Neuronal stem cell (in vitro differentiated cells): ENCODE data around the gene NUDT6.

Experiments
- DNase-seq: peaks from one replicate; pipeline ENCODE4 v3.0.0-alpha.2; 2013; ENCODE audit warnings: low spot score
- H2AFZ ChIP-seq: one replicate; pipeline ENCODE4 v1.6.1; 2013; ENCODE audit warnings: mild to moderate bottlenecking, low read length, inconsistent platforms
- H2AK5ac ChIP-seq: 2 replicates; pipeline ENCODE4 v1.6.1; 2013; ENCODE audit warnings: low read depth, mild to moderate bottlenecking, inconsistent platforms, low read length, moderate library complexity, mixed read lengths
- H2BK120ac ChIP-seq: 2 replicates; pipeline ENCODE4 v1.6.1; 2013; ENCODE audit warnings: low read depth, mild to moderate bottlenecking, inconsistent platforms, low read length, moderate library complexity, mixed read lengths
- H2BK12ac ChIP-seq: one replicate; pipeline ENCODE4 v1.6.1; 2013; ENCODE audit warnings: low read length, inconsistent platforms
- H2BK15ac ChIP-seq: 2 replicates; pipeline ENCODE4 v1.6.1; 2013; ENCODE audit warnings: mild to moderate bottlenecking, low read length, inconsistent platforms, mixed read lengths
- H2BK5ac ChIP-seq: one replicate; pipeline ENCODE4 v1.6.1; 2013; ENCODE audit warnings: inconsistent platforms, mild to moderate bottlenecking, low read length, moderate library complexity
- H3K14ac ChIP-seq: one replicate; pipeline ENCODE4 v1.6.1; 2013; ENCODE audit warnings: low read length, inconsistent platforms
- H3K18ac ChIP-seq: 2 replicates; pipeline ENCODE4 v1.6.1; 2013; ENCODE audit warnings: low read length, inconsistent platforms
- H3K23ac ChIP-seq: 2 replicates; pipeline ENCODE4 v1.6.1; 2013; ENCODE audit warnings: low read depth, mild to moderate bottlenecking, mixed read lengths, low read length, inconsistent platforms; ENCODE audit not compliant: poor library complexity
- H3K27ac ChIP-seq: replicated peaks from 3 replicates; pipeline ENCODE4 v1.5.1; 2013; ENCODE audit warnings: low read length, inconsistent platforms
- H3K27me3 ChIP-seq, 3 experiments: 2 replicates each; pipeline ENCODE4 v1.6.1; 2013; ENCODE audit warnings: low read length in 3 of 3, mild to moderate bottlenecking in 2 of 3, inconsistent platforms in 1 of 3, low read depth in 1 of 3, mixed read lengths in 1 of 3, moderate library complexity in 1 of 3; ENCODE audit not compliant: control insufficient read depth in 3 of 3, insufficient read depth in 3 of 3
- H3K36me3 ChIP-seq, 2 donors: replicated peaks in 1 of 2; 2 replicates each; pipeline ENCODE4 v1.6.1; 2013; ENCODE audit warnings: low read length in 2 of 2; ENCODE audit not compliant: control insufficient read depth in 2 of 2, insufficient read depth in 2 of 2
- H3K4ac ChIP-seq: 2 replicates; pipeline ENCODE4 v1.6.1; 2013; ENCODE audit warnings: inconsistent platforms, mild to moderate bottlenecking, low read length, moderate library complexity
- H3K4me1 ChIP-seq, 2 donors: 1 replicate in 1 of 2; 2 replicates in 1 of 2; pipeline ENCODE4 v1.6.1; 2013; ENCODE audit warnings: low read length in 2 of 2, low read depth in 1 of 2; ENCODE audit not compliant: control insufficient read depth in 2 of 2, insufficient read depth in 1 of 2
- H3K4me2 ChIP-seq: one replicate; pipeline ENCODE4 v1.6.1; 2013; ENCODE audit warnings: mild to moderate bottlenecking, low read length, inconsistent platforms; ENCODE audit not compliant: insufficient read depth, poor library complexity, severe bottlenecking
- H3K4me3 ChIP-seq, 2 donors: 2 replicates each; pipeline ENCODE4 v1.5.1; 2013; ENCODE audit warnings: low read length in 2 of 2, mild to moderate bottlenecking in 2 of 2, inconsistent platforms in 1 of 2, moderate library complexity in 1 of 2
- H3K79me1 ChIP-seq: one replicate; pipeline ENCODE4 v1.6.1; 2013; ENCODE audit warnings: low read depth, mild to moderate bottlenecking, inconsistent platforms, low read length, moderate library complexity
- H3K9ac ChIP-seq: one replicate; pipeline ENCODE4 v1.6.1; 2013; ENCODE audit warnings: mild to moderate bottlenecking, low read depth, low read length, inconsistent platforms; ENCODE audit not compliant: poor library complexity
- H3K9me3 ChIP-seq, 2 donors: replicated peaks in 1 of 2; 2 replicates each; pipeline versions ENCODE3 to v1.6.1; 2013; ENCODE audit warnings: low read length in 2 of 2, mild to moderate bottlenecking in 2 of 2, inconsistent platforms in 1 of 2, low read depth in 1 of 2, mixed read lengths in 1 of 2, moderate library complexity in 1 of 2; ENCODE audit not compliant: control insufficient read depth in 2 of 2, insufficient read depth in 1 of 2
- H4K8ac ChIP-seq: one replicate; pipeline ENCODE4 v1.6.1; 2013; ENCODE audit warnings: low read depth, mild to moderate bottlenecking, inconsistent platforms, low read length, moderate library complexity
- H4K91ac ChIP-seq: one replicate; pipeline ENCODE4 v1.6.1; 2013; ENCODE audit warnings: low read length, low read depth, mild to moderate bottlenecking, inconsistent platforms; ENCODE audit not compliant: poor library complexity
- WGBS, 2 donors: extraction: QIAGEN DNeasy Blood & Tissue Kit; methylation state at CpG; one replicate each; pipeline ENCODE4 v1.1.7; 2013; ENCODE audit warnings: missing lambda C conversion rate in 2 of 2, mixed read lengths in 1 of 2; ENCODE audit not compliant: insufficient read length in 2 of 2, insufficient replicate concordance in 1 of 2; ENCODE audit errors: extremely low coverage in 2 of 2; 5-methylcytosine and 5-hydroxymethylcytosine counted together

NUDT6 gene

GRCh38 chr4:122963216-122963615 is 40.8 kb upstream of the NUDT6 start:
- H4K8ac ChIP-seq = no peak overlapping the region
- H3K4me2 ChIP-seq = no peak overlapping the region
- H3K4me1 ChIP-seq = no peaks in the 10 kb centered on the region
- H3K23ac ChIP-seq = no peak overlapping the region
- H2BK15ac ChIP-seq = no peak overlapping the region
- no peak overlapping the region for H3K4ac ChIP-seq
- H3K18ac ChIP-seq = no peak overlapping the region
- DNase-seq = no peak
- H3K4me3 ChIP-seq = no peak overlapping the region
- no peak overlapping the region for H2BK120ac ChIP-seq
- no peak overlapping the region for H4K91ac ChIP-seq
- no peak overlapping the region for H3K9ac ChIP-seq
- no peaks in the 10 kb centered on the region for H3K79me1 ChIP-seq
- no peak overlapping the region for H2BK5ac ChIP-seq
- H3K14ac ChIP-seq = no peak overlapping the region
- peaks cover 4 to 16% of the 10 kb centered on the region in 2 donors for H3K9me3 ChIP-seq
- H3K36me3 ChIP-seq = peaks cover 2 to 41% of the 10 kb centered on the region in 2 donors
- H2AFZ ChIP-seq = no peak overlapping the region
- H3K27ac ChIP-seq = no peak overlapping the region
- H2BK12ac ChIP-seq = no peak overlapping the region
- H2AK5ac ChIP-seq = no peak overlapping the region
- no peaks in the 10 kb centered on the region for H3K27me3 ChIP-seq

- Histone ChIP-seq H2AFZ (no peak overlapping the region), H2BK5ac (no peak overlapping the region), H2AK5ac (no peak overlapping the region), H3K79me1 (no peaks in the 10 kb centered on the region), H3K4me3 (no peak overlapping the region), H4K91ac (no peak overlapping the region), H2BK12ac (no peak overlapping the region), H3K4me2 (no peak overlapping the region), H3K27me3 (no peaks in the 10 kb centered on the region), H3K4me1 (no peaks in the 10 kb centered on the region), H3K18ac (no peak overlapping the region), H3K9ac (no peak overlapping the region), H2BK120ac (no peak overlapping the region), H3K9me3 (peaks cover 4 to 16% of the 10 kb centered on the region in 2 donors), H3K14ac (no peak overlapping the region), H3K36me3 (peaks cover 2 to 51% of the 10 kb centered on the region in 2 donors), H3K27ac (no peak overlapping the region), H4K8ac (no peak overlapping the region), H3K4ac (no peak overlapping the region), H2BK15ac (no peak overlapping the region), H3K23ac (no peak overlapping the region)
- no CpG with 5 or more reads among the region's 2 CpGs for WGBS, 2 donors
- DNase-seq = no peak
Observed at GRCh38 chr4:122960611-122961000, 38.2 kb upstream of the NUDT6 start.

GRCh38 chr4:122959981-122960610 is 37.7 kb upstream of the NUDT6 start:
- Histone ChIP-seq H3K23ac (no peak overlapping the region), H3K4me3 (no peak overlapping the region), H2AFZ (no peak overlapping the region), H3K4ac (no peak overlapping the region), H3K9me3 (peaks cover 4 to 16% of the 10 kb centered on the region in 2 donors), H3K4me1 (no peaks in the 10 kb centered on the region), H2AK5ac (no peak overlapping the region), H2BK120ac (no peak overlapping the region), H3K18ac (no peak overlapping the region), H4K91ac (no peak overlapping the region), H3K27ac (no peak overlapping the region), H3K36me3 (peaks cover 2 to 56% of the 10 kb centered on the region in 2 donors), H3K4me2 (no peak overlapping the region), H3K27me3 (no peaks in the 10 kb centered on the region), H3K14ac (no peak overlapping the region), H2BK5ac (no peak overlapping the region), H4K8ac (no peak overlapping the region), H3K79me1 (no peaks in the 10 kb centered on the region), H3K9ac (no peak overlapping the region), H2BK15ac (no peak overlapping the region), H2BK12ac (no peak overlapping the region)
- WGBS, 2 donors = no CpG with 5 or more reads among the region's 3 CpGs
- no peak for DNase-seq

- Histone ChIP-seq H3K4me1 (no peaks in the 10 kb centered on the region), H2BK120ac (no peak overlapping the region), H3K18ac (no peak overlapping the region), H3K4me3 (no peak overlapping the region), H4K8ac (no peak overlapping the region), H3K9me3 (peaks cover 4 to 16% of the 10 kb centered on the region in 2 donors), H2AK5ac (no peak overlapping the region), H4K91ac (no peak overlapping the region), H2BK15ac (no peak overlapping the region), H3K4ac (no peak overlapping the region), H2BK5ac (no peak overlapping the region), H3K27ac (no peak overlapping the region), H3K27me3 (no peaks in the 10 kb centered on the region), H3K23ac (no peak overlapping the region), H3K9ac (no peak overlapping the region), H2BK12ac (no peak overlapping the region), H3K4me2 (no peak overlapping the region), H3K36me3 (peaks cover 2 to 57% of the 10 kb centered on the region in 2 donors), H3K14ac (no peak overlapping the region), H2AFZ (no peak overlapping the region), H3K79me1 (no peaks in the 10 kb centered on the region)
- no peak for DNase-seq
- WGBS, 2 donors = no CpG with 5 or more reads among the region's 3 CpGs
Observed at GRCh38 chr4:122959441-122959840, 37.0 kb upstream of the NUDT6 start.
